SK-N-SH treated with all-trans-retinoic acid at 6 μM for 48 hours (cell line): ENCODE data around the gene TRPC1.

Source experiments
- ATAC-seq: fragments of 200-7000 bp; cut with Tn5 transposase; 3 replicates; pipeline ENCODE4 v1.9.1; 2020; ENCODE audit warnings: mild to moderate bottlenecking, moderate library complexity
- ARNTL ChIP-seq: fragments of 450-650 bp; formaldehyde crosslinking; IDR thresholded peaks from 2 replicates; pipeline ENCODE4 v1.5.0; 2020; ENCODE audit warnings: low read depth, mild to moderate bottlenecking, moderate library complexity, borderline replicate concordance
- BACH2 ChIP-seq: fragments of 250-450 bp; sonication (Bioruptor Pico); IDR thresholded peaks from 2 replicates; pipeline ENCODE4 v1.9.0; 2021; ENCODE audit warnings: mild to moderate bottlenecking, borderline replicate concordance
- CSDC2 ChIP-seq: fragments of 250-450 bp; sonication (Bioruptor Pico); IDR thresholded peaks from 2 replicates; pipeline ENCODE4 v1.5.0; 2020; ENCODE audit warnings: mild to moderate bottlenecking, moderate library complexity
- CSRNP3 ChIP-seq: fragments of 250-450 bp; sonication (Bioruptor Pico); IDR thresholded peaks from 2 replicates; pipeline ENCODE4 v1.5.1; 2021; ENCODE audit warnings: mild to moderate bottlenecking, moderate library complexity
- ESRRG ChIP-seq: fragments of 250-450 bp; sonication (Bioruptor Pico); IDR thresholded peaks from 2 replicates; pipeline ENCODE4 v1.6.1; 2021; ENCODE audit warnings: mild to moderate bottlenecking
- GLIS3 ChIP-seq: fragments of 250-450 bp; sonication (Bioruptor Pico); IDR thresholded peaks from 2 replicates; pipeline ENCODE4 v1.5.0; 2020; ENCODE audit warnings: mild to moderate bottlenecking, moderate library complexity
- ISL1 ChIP-seq: fragments of 250-450 bp; sonication (Bioruptor Pico); IDR thresholded peaks from 2 replicates; pipeline ENCODE4 v2.1.2; 2022; ENCODE audit warnings: mild to moderate bottlenecking, moderate library complexity
- OSR1 ChIP-seq: fragments of 250-450 bp; sonication (Bioruptor Pico); IDR thresholded peaks from 2 replicates; pipeline ENCODE4 v1.8.0; 2022; ENCODE audit warnings: moderate library complexity, mild to moderate bottlenecking, inconsistent platforms
- RARB ChIP-seq: fragments of 250-450 bp; sonication (Bioruptor Pico); IDR thresholded peaks from 2 replicates; pipeline ENCODE4 v1.8.0; 2021; ENCODE audit warnings: mild to moderate bottlenecking, moderate library complexity
- TCF4 ChIP-seq: fragments of 250-450 bp; sonication (Bioruptor Pico); IDR thresholded peaks from 2 replicates; pipeline ENCODE4 v1.8.0; 2021; ENCODE audit warnings: mild to moderate bottlenecking, moderate library complexity, borderline replicate concordance
- TOX ChIP-seq: fragments of 250-450 bp; sonication (Bioruptor Pico); IDR thresholded peaks from 2 replicates; pipeline ENCODE4 v1.8.0; 2021; ENCODE audit warnings: mild to moderate bottlenecking, moderate library complexity, borderline replicate concordance
- ZC3H10 ChIP-seq: fragments of 250-450 bp; sonication (Bioruptor Pico); IDR thresholded peaks from 2 replicates; pipeline ENCODE4 v1.5.1; 2021; ENCODE audit warnings: mild to moderate bottlenecking, moderate library complexity
- ZFP3 ChIP-seq: fragments of 250-450 bp; sonication (Bioruptor Pico); IDR thresholded peaks from 2 replicates; pipeline ENCODE4 v1.5.0; 2020; ENCODE audit warnings: mild to moderate bottlenecking, moderate library complexity
- ZNF565 ChIP-seq: fragments of 450-650 bp; formaldehyde crosslinking; conservative IDR thresholded peaks from 2 replicates; pipeline ENCODE4 v1.5.0; 2020; ENCODE audit warnings: low read depth, mild to moderate bottlenecking, moderate library complexity
- ZNF70 ChIP-seq: fragments of 450-650 bp; formaldehyde crosslinking; IDR thresholded peaks from 2 replicates; pipeline ENCODE4 v1.5.0; 2020; ENCODE audit warnings: mild to moderate bottlenecking, moderate library complexity
- ZNF8 ChIP-seq: fragments of 450-650 bp; formaldehyde crosslinking; IDR thresholded peaks from 2 replicates; pipeline ENCODE4 v1.5.0; 2020; ENCODE audit warnings: mild to moderate bottlenecking, moderate library complexity
- TF ChIP-seq, protein P1 (sequence below): fragments of 250-450 bp; sonication (Bioruptor Pico); IDR thresholded peaks from 2 replicates; pipeline ENCODE4 v1.8.0; 2020; ENCODE audit warnings: mild to moderate bottlenecking, moderate library complexity, borderline replicate concordance
- TF ChIP-seq, protein P2 (sequence below): fragments of 250-450 bp; sonication (Bioruptor Pico); IDR thresholded peaks from 2 replicates; pipeline ENCODE4 v1.8.0; 2021; ENCODE audit warnings: low read depth, mild to moderate bottlenecking, moderate library complexity, borderline replicate concordance
- TF ChIP-seq, protein P3 (sequence below): fragments of 250-450 bp; sonication (Bioruptor Pico); IDR thresholded peaks from 2 replicates; pipeline ENCODE4 v1.5.0; 2020; ENCODE audit warnings: mild to moderate bottlenecking, moderate library complexity

TRPC1 gene

GRCh38 chr3:142768338-142768737, 44.5 kb downstream of the TRPC1 start:
- TF ChIP-seq ZNF565 = no peak
- no peak for TF ChIP-seq CSDC2 (CRISPR knock-in tag)
- no peak for TF ChIP-seq TOX
- TF ChIP-seq ZNF8 (CRISPR knock-in tag) = no peak
- TF ChIP-seq, protein P1, sequence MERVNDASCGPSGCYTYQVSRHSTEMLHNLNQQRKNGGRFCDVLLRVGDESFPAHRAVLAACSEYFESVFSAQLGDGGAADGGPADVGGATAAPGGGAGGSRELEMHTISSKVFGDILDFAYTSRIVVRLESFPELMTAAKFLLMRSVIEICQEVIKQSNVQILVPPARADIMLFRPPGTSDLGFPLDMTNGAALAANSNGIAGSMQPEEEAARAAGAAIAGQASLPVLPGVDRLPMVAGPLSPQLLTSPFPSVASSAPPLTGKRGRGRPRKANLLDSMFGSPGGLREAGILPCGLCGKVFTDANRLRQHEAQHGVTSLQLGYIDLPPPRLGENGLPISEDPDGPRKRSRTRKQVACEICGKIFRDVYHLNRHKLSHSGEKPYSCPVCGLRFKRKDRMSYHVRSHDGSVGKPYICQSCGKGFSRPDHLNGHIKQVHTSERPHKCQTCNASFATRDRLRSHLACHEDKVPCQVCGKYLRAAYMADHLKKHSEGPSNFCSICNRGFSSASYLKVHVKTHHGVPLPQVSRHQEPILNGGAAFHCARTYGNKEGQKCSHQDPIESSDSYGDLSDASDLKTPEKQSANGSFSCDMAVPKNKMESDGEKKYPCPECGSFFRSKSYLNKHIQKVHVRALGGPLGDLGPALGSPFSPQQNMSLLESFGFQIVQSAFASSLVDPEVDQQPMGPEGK (CRISPR knock-in tag) = no peak
- TF ChIP-seq, all 23 proteins: peak for 0
- ATAC-seq = no peak

DNA sequence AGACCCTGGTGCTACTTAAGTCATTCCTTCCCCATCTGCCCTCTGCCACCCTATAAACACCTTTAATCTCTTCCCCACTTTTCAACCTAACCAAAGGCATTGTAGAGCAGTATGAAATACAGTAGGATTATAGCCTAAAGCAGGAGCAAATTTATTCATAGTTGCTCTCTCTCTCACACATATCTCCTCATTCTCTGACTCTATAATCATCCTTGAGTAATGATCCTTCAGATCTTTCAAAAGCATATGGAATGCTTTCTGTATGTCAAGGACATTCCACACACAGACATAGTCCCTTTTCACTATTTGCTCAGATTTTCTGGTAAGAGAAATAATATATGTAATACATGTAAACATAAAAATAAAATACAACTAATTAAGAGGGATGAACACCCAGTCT, 54.1 kb downstream of the TRPC1 start:
- no peak for TF ChIP-seq BACH2 (CRISPR knock-in tag)
- TF ChIP-seq CSDC2 (CRISPR knock-in tag) = no peak
- no peak for TF ChIP-seq OSR1 (CRISPR knock-in tag)
- TF ChIP-seq, protein P2, sequence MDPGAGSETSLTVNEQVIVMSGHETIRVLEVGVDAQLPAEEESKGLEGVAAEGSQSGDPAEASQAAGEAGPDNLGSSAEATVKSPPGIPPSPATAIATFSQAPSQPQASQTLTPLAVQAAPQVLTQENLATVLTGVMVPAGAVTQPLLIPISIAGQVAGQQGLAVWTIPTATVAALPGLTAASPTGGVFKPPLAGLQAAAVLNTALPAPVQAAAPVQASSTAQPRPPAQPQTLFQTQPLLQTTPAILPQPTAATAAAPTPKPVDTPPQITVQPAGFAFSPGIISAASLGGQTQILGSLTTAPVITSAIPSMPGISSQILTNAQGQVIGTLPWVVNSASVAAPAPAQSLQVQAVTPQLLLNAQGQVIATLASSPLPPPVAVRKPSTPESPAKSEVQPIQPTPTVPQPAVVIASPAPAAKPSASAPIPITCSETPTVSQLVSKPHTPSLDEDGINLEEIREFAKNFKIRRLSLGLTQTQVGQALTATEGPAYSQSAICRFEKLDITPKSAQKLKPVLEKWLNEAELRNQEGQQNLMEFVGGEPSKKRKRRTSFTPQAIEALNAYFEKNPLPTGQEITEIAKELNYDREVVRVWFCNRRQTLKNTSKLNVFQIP = no peak
- TF ChIP-seq ESRRG = no peak
- no peak for TF ChIP-seq ZNF565
- no peak for TF ChIP-seq TOX
- TF ChIP-seq ZNF70 = no peak
- TF ChIP-seq ISL1 (CRISPR knock-in tag) = no peak
- TF ChIP-seq TCF4 (CRISPR knock-in tag) = no peak
- TF ChIP-seq RARB (CRISPR knock-in tag) = no peak
- TF ChIP-seq, protein P1 (CRISPR knock-in tag) = no peak
- TF ChIP-seq, protein P3, sequence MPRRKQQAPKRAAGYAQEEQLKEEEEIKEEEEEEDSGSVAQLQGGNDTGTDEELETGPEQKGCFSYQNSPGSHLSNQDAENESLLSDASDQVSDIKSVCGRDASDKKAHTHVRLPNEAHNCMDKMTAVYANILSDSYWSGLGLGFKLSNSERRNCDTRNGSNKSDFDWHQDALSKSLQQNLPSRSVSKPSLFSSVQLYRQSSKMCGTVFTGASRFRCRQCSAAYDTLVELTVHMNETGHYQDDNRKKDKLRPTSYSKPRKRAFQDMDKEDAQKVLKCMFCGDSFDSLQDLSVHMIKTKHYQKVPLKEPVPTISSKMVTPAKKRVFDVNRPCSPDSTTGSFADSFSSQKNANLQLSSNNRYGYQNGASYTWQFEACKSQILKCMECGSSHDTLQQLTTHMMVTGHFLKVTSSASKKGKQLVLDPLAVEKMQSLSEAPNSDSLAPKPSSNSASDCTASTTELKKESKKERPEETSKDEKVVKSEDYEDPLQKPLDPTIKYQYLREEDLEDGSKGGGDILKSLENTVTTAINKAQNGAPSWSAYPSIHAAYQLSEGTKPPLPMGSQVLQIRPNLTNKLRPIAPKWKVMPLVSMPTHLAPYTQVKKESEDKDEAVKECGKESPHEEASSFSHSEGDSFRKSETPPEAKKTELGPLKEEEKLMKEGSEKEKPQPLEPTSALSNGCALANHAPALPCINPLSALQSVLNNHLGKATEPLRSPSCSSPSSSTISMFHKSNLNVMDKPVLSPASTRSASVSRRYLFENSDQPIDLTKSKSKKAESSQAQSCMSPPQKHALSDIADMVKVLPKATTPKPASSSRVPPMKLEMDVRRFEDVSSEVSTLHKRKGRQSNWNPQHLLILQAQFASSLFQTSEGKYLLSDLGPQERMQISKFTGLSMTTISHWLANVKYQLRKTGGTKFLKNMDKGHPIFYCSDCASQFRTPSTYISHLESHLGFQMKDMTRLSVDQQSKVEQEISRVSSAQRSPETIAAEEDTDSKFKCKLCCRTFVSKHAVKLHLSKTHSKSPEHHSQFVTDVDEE = no peak
- no peak for ATAC-seq

GRCh38 chr3:142778541-142778940, 54.7 kb downstream of the TRPC1 start:
- no peak for TF ChIP-seq CSRNP3
- TF ChIP-seq ARNTL (CRISPR knock-in tag) = no peak
- TF ChIP-seq ZC3H10 = no peak
- TF ChIP-seq TCF4 (CRISPR knock-in tag) = no peak
- ATAC-seq = no peak

DNA sequence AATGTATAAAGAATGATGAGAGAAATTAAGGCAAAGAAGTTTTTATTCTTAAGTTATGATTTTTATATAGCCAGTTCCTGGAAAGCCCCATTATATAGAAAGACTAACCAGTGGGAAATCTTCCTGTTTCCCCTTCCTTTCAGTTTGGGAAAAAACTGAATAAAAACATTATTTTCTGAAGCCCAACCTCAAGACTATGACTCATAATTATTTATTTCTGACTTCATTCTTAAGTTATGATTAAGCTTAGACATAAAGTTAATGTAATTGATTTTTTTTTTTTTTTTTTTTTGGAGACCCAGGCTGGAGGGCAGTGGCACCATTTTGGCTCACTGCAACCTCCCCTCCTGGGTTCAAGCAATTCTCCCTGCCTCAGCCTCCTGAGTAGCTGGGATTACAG, 55.8 kb downstream of the TRPC1 start:
- ATAC-seq = no peak; the same call in 2 of the 3 replicates
- TF ChIP-seq ZNF8 (CRISPR knock-in tag) = no peak
- TF ChIP-seq ISL1 (CRISPR knock-in tag) = no peak
- TF ChIP-seq, protein P2 = no peak
- TF ChIP-seq TCF4 (CRISPR knock-in tag) = no peak
- no peak for TF ChIP-seq ZNF70
- no peak for TF ChIP-seq TOX
- TF ChIP-seq, protein P1 (CRISPR knock-in tag) = no peak
- TF ChIP-seq ZFP3 (CRISPR knock-in tag) = no peak
- no peak for TF ChIP-seq ARNTL (CRISPR knock-in tag)
- TF ChIP-seq GLIS3 (CRISPR knock-in tag) = no peak
- TF ChIP-seq, protein P3 = no peak
- no peak for TF ChIP-seq ESRRG
